Dendritic cell treated with granulocyte-macrophage colony-stimulating factor and Interleukin-4, amounts not matched to agents 40 ng/mL and 50 ng/mL, for 4 days (primary cell): ENCODE measurements around the gene TAS2R50.
"Not testable (repeated sequence)": the region's sequence is repeated elsewhere in the genome, so short reads cannot be mapped to it uniquely, and the experiment has no call there.

Experiments
- H3K27ac Mint-ChIP-seq: one replicate; pipeline ENCODE4 v1.8.0; 2022; ENCODE audit warnings: mild to moderate bottlenecking, mixed read lengths
- H3K27me3 Mint-ChIP-seq: one replicate; pipeline ENCODE4 v1.8.0; 2022; ENCODE audit warnings: mild to moderate bottlenecking, mixed read lengths
- H3K36me3 Mint-ChIP-seq: one replicate; pipeline ENCODE4 v1.8.0; 2022; ENCODE audit warnings: low read depth, mixed read lengths
- H3K4me1 Mint-ChIP-seq: one replicate; pipeline ENCODE4 v1.8.0; 2022; ENCODE audit warnings: low read depth, mixed read lengths
- H3K4me3 Mint-ChIP-seq: one replicate; pipeline ENCODE4 v1.8.0; 2022; ENCODE audit warnings: mild to moderate bottlenecking, moderate library complexity, mixed read lengths
- H3K9me3 Mint-ChIP-seq: one replicate; pipeline ENCODE4 v1.8.0; 2022; ENCODE audit warnings: mixed read lengths
- intact Hi-C: fragments of 100-400 bp; cut with micrococcal nuclease; formaldehyde crosslinking; loops from one replicate; pipeline ENCODE4 v1.15.0; 2022

TAS2R50 gene

GRCh38 chr12:10986812-10987211, at the start of gene TAS2R50:
Gene TAS2R50, minus strand, starts transcription at chr12:10986912. Its CDS starts 52 bp downstream, at chr12:10986860.
- peaks cover 14% of the 10 kb centered on the region for H3K9me3 Mint-ChIP-seq
- no peaks in the 10 kb centered on the region for H3K27me3 Mint-ChIP-seq
- intact Hi-C loops: no loop called here
- no peak within 1 kb of the TSS for H3K4me3 Mint-ChIP-seq
- H3K36me3 Mint-ChIP-seq: peaks cover 6% of the 10 kb centered on the region
- H3K27ac Mint-ChIP-seq: no peak within 1 kb of the TSS
- H3K4me1 Mint-ChIP-seq: no peaks in the 10 kb centered on the region

- H3K4me1 Mint-ChIP-seq, H3K27ac Mint-ChIP-seq, H3K9me3 Mint-ChIP-seq, intact Hi-C loops, H3K27me3 Mint-ChIP-seq, H3K4me3 Mint-ChIP-seq: not testable (repeated sequence)
- peaks cover 30% of the 10 kb centered on the region for H3K36me3 Mint-ChIP-seq
Measured at GRCh38 chr12:11033959-11034358, 47.2 kb upstream of the TAS2R50 start.

GRCh38 chr12:11031307-11031706, 44.6 kb upstream of the TAS2R50 start, which contains the start of gene TAS2R31:
Gene TAS2R31, minus strand, starts transcription at chr12:11031407. Its CDS starts 72 bp downstream, at chr12:11031335.
- intact Hi-C loops: no loop called here
- H3K9me3 Mint-ChIP-seq: peaks cover 8% of the 10 kb centered on the region
- H3K4me1 Mint-ChIP-seq: no peaks in the 10 kb centered on the region
- H3K36me3 Mint-ChIP-seq: peaks cover 48% of the 10 kb centered on the region
- H3K4me3 Mint-ChIP-seq: no peak within 1 kb of the TSS
- H3K27me3 Mint-ChIP-seq: no peaks in the 10 kb centered on the region
- no peak within 1 kb of the TSS for H3K27ac Mint-ChIP-seq

GRCh38 chr12:11026118-11026517, 39.4 kb upstream of the TAS2R50 start:
- no peaks in the 10 kb centered on the region for H3K4me1 Mint-ChIP-seq
- no peak overlapping the region for H3K4me3 Mint-ChIP-seq
- peaks cover 36% of the 10 kb centered on the region for H3K36me3 Mint-ChIP-seq
- no peaks in the 10 kb centered on the region for H3K27me3 Mint-ChIP-seq
- intact Hi-C loops: no loop called here
- peaks cover 12% of the 10 kb centered on the region for H3K9me3 Mint-ChIP-seq
- H3K27ac Mint-ChIP-seq: no peak overlapping the region

- H3K27me3 Mint-ChIP-seq: no peaks in the 10 kb centered on the region
- H3K9me3 Mint-ChIP-seq: peaks cover 12% of the 10 kb centered on the region
- H3K4me3 Mint-ChIP-seq: no peak overlapping the region
- intact Hi-C loops: no loop called here
- H3K36me3 Mint-ChIP-seq: peaks cover 31% of the 10 kb centered on the region
- H3K4me1 Mint-ChIP-seq: no peaks in the 10 kb centered on the region
- no peak overlapping the region for H3K27ac Mint-ChIP-seq
Measured at GRCh38 chr12:11023387-11023786, 36.7 kb upstream of the TAS2R50 start.

- no peak within 1 kb of the TSS for H3K27ac Mint-ChIP-seq
- H3K36me3 Mint-ChIP-seq: peaks cover 22% of the 10 kb centered on the region
- peaks cover 12% of the 10 kb centered on the region for H3K9me3 Mint-ChIP-seq
Measured at GRCh38 chr12:11022520-11022919, 35.8 kb upstream of the TAS2R50 start, which contains the start of gene TAS2R19. Gene TAS2R19, minus strand, starts transcription at chr12:11022620. Its CDS starts 49 bp downstream, at chr12:11022571.

GRCh38 chr12:11016937-11017336, 30.2 kb upstream of the TAS2R50 start:
- Mint-ChIP-seq H3K36me3 (peaks cover 16% of the 10 kb centered on the region), H3K27me3 (no peaks in the 10 kb centered on the region), H3K27ac (no peak overlapping the region), H3K9me3 (no peaks in the 10 kb centered on the region), H3K4me1 (no peaks in the 10 kb centered on the region), H3K4me3 (no peak overlapping the region)
- intact Hi-C loops: no loop called here

More at GRCh38 chr12:11022520-11022919, 35.8 kb upstream of the TAS2R50 start, which contains the start of gene TAS2R19:
- Mint-ChIP-seq H3K27me3 (no peaks in the 10 kb centered on the region), H3K4me3 (no peak within 1 kb of the TSS), H3K4me1 (no peaks in the 10 kb centered on the region)
- intact Hi-C loops: no loop called here

GRCh38 chr12:11015775-11016430, 29.2 kb upstream of the TAS2R50 start:
- H3K36me3 Mint-ChIP-seq: peaks cover 16% of the 10 kb centered on the region
- no peaks in the 10 kb centered on the region for H3K9me3 Mint-ChIP-seq
- H3K27ac Mint-ChIP-seq: no peak overlapping the region
- no peaks in the 10 kb centered on the region for H3K27me3 Mint-ChIP-seq
- no peaks in the 10 kb centered on the region for H3K4me1 Mint-ChIP-seq
- intact Hi-C loops: loop anchor here (1.0 kb wide), 1 partner anchor 54 kb away; no protein-coding TSS in a partner anchor
- H3K4me3 Mint-ChIP-seq: no peak overlapping the region

- Mint-ChIP-seq H3K4me1 (no peaks in the 10 kb centered on the region), H3K27ac (no peak overlapping the region), H3K9me3 (no peaks in the 10 kb centered on the region), H3K4me3 (no peak overlapping the region), H3K36me3 (peaks cover 16% of the 10 kb centered on the region), H3K27me3 (no peaks in the 10 kb centered on the region)
- intact Hi-C loops: no loop called here
Measured at GRCh38 chr12:11014234-11014633, 27.5 kb upstream of the TAS2R50 start.

- no peak overlapping the region for H3K27ac Mint-ChIP-seq
- H3K4me3 Mint-ChIP-seq: no peak overlapping the region
- H3K36me3 Mint-ChIP-seq: no peaks in the 10 kb centered on the region
- no peaks in the 10 kb centered on the region for H3K9me3 Mint-ChIP-seq
- intact Hi-C loops: no loop called here
- H3K27me3 Mint-ChIP-seq: no peaks in the 10 kb centered on the region
- no peaks in the 10 kb centered on the region for H3K4me1 Mint-ChIP-seq
Measured at GRCh38 chr12:11007608-11008007, 20.9 kb upstream of the TAS2R50 start.

GRCh38 chr12:10998204-10998603, 11.5 kb upstream of the TAS2R50 start, which contains the start of gene TAS2R20:
Gene TAS2R20, minus strand, starts transcription at chr12:10998304. Its CDS starts 429 bp downstream, at chr12:10997875.
- Mint-ChIP-seq H3K36me3 (peaks cover 19% of the 10 kb centered on the region), H3K27me3 (no peaks in the 10 kb centered on the region), H3K9me3 (no peaks in the 10 kb centered on the region), H3K27ac (no peak within 1 kb of the TSS), H3K4me3 (no peak within 1 kb of the TSS), H3K4me1 (no peaks in the 10 kb centered on the region)
- intact Hi-C loops: no loop called here

GRCh38 chr12:10994307-10994706, 7.6 kb upstream of the TAS2R50 start:
- Mint-ChIP-seq H3K36me3 (peaks cover 24% of the 10 kb centered on the region), H3K27ac (no peak overlapping the region), H3K4me1 (no peaks in the 10 kb centered on the region), H3K4me3 (no peak overlapping the region), H3K9me3 (peaks cover 14% of the 10 kb centered on the region), H3K27me3 (no peaks in the 10 kb centered on the region)
- intact Hi-C loops: no loop called here

GRCh38 chr12:10989107-10989506, 2.4 kb upstream of the TAS2R50 start:
- Mint-ChIP-seq H3K9me3 (peaks cover 14% of the 10 kb centered on the region), H3K4me1 (no peaks in the 10 kb centered on the region), H3K27me3 (no peaks in the 10 kb centered on the region), H3K36me3 (peaks cover 7% of the 10 kb centered on the region), H3K27ac (no peak overlapping the region), H3K4me3 (no peak overlapping the region)
- intact Hi-C loops: no loop called here

- no peaks in the 10 kb centered on the region for H3K4me1 Mint-ChIP-seq
- no peaks in the 10 kb centered on the region for H3K36me3 Mint-ChIP-seq
- no peaks in the 10 kb centered on the region for H3K27me3 Mint-ChIP-seq
- intact Hi-C loops: no loop called here
- no peak overlapping the region for H3K4me3 Mint-ChIP-seq
- H3K27ac Mint-ChIP-seq: no peak overlapping the region
- H3K9me3 Mint-ChIP-seq: no peaks in the 10 kb centered on the region
Measured at GRCh38 chr12:10982244-10982643, 4.5 kb downstream of the TAS2R50 start.

- Mint-ChIP-seq H3K9me3 (no peaks in the 10 kb centered on the region), H3K36me3 (no peaks in the 10 kb centered on the region), H3K4me1 (no peaks in the 10 kb centered on the region), H3K4me3 (no peak overlapping the region), H3K27ac (no peak overlapping the region), H3K27me3 (no peaks in the 10 kb centered on the region)
- intact Hi-C loops: no loop called here
Measured at GRCh38 chr12:10974965-10975364, 11.7 kb downstream of the TAS2R50 start.
